Suprapubic skin (tissue), 4 donors: Measurements from ENCODE around the gene KCNG2. TPM values are rescaled to one million over a fixed set of nuclear protein-coding genes. Genes with fewer than 3 reads are reported as not detected.
A peak's percentile ranks its signal among the peaks of the same experiment; 100 is the strongest.

Source experiments
- DNase-seq, 2 donors: peaks; one replicate each; pipeline ENCODE4 v3.0.0-alpha.2; 2019; ENCODE audit warnings: low spot score in 2 of 2
- H3K27ac ChIP-seq: fragments of 200-600 bp; sonication (generic); one replicate; pipeline ENCODE4 v1.5.1; 2019
- H3K27me3 ChIP-seq: fragments of 200-600 bp; sonication (generic); one replicate; pipeline ENCODE4 v1.5.1; 2019
- H3K36me3 ChIP-seq: fragments of 200-600 bp; sonication (generic); one replicate; pipeline ENCODE4 v1.5.1; 2019
- H3K4me1 ChIP-seq: fragments of 200-600 bp; sonication (generic); one replicate; pipeline ENCODE4 v1.5.1; 2019
- H3K4me3 ChIP-seq: fragments of 200-600 bp; sonication (generic); one replicate; pipeline ENCODE4 v1.5.1; 2019; ENCODE audit warnings: mild to moderate bottlenecking
- H3K9me3 ChIP-seq: fragments of 200-600 bp; sonication (generic); one replicate; pipeline ENCODE4 v1.5.1; 2019
- EP300 ChIP-seq: sonication (generic); formaldehyde crosslinking; IDR thresholded peaks from one replicate; pipeline ENCODE4 v1.6.1; 2017; ENCODE audit warnings: antibody characterized with exemption
- POLR2A ChIP-seq, 2 donors: fragments of 450-650 bp; IDR thresholded peaks; one replicate each; pipeline ENCODE4 v1.6.1; 2017; ENCODE audit warnings: antibody characterized with exemption in 2 of 2, mild to moderate bottlenecking in 2 of 2, moderate library complexity in 2 of 2
- POLR2AphosphoS5 ChIP-seq, 3 donors: sonication (generic); formaldehyde crosslinking; IDR thresholded peaks; one replicate each; pipeline ENCODE4 v1.6.1; 2017; ENCODE audit warnings: antibody characterized with exemption in 3 of 3
- WGBS: methylation state at CpG from one replicate; pipeline ENCODE4 v1.1.5; 2018; 5-methylcytosine and 5-hydroxymethylcytosine counted together
- total RNA-seq, 4 donors: library from RNA; depleted of rRNA; stranded (reverse); fragments of >200 nt; gene quantifications; one replicate each; pipeline ENCODE4 v1.1.0, GENCODE V29; 2016
- TF ChIP-seq, protein P1 (sequence below), 2 donors: fragments of 200-600 bp in 1 of 2; fragments of 450-650 bp in 1 of 2; sonication (generic) in 1 of 2; IDR thresholded peaks; one replicate each; pipeline ENCODE4 v1.5.1; 2016 to 2019; ENCODE audit warnings: antibody characterized with exemption in 2 of 2, mild to moderate bottlenecking in 1 of 2, moderate library complexity in 1 of 2

KCNG2 gene
- total RNA-seq, 4 donors from 2014 or later, result not detected

GRCh38 chr18:79902075-79902474, 104.3 kb downstream of the KCNG2 start:
- Histone ChIP-seq H3K4me1 (peaks cover 13% of the 10 kb centered on the region), H3K4me3 (no peak overlapping the region), H3K27me3 (no peaks in the 10 kb centered on the region), H3K27ac (no peak overlapping the region), H3K9me3 (peaks cover 23% of the 10 kb centered on the region), H3K36me3 (peaks cover 35% of the 10 kb centered on the region)
- 90% methylated on average over 3 of the region's 8 CpGs for WGBS
- peak in 1 of 2 donors; percentile 36 for DNase-seq
- no peak for TF ChIP-seq POLR2AphosphoS5 (IDR thresholded peaks at IDR 0.05)
- TF ChIP-seq, protein P1, sequence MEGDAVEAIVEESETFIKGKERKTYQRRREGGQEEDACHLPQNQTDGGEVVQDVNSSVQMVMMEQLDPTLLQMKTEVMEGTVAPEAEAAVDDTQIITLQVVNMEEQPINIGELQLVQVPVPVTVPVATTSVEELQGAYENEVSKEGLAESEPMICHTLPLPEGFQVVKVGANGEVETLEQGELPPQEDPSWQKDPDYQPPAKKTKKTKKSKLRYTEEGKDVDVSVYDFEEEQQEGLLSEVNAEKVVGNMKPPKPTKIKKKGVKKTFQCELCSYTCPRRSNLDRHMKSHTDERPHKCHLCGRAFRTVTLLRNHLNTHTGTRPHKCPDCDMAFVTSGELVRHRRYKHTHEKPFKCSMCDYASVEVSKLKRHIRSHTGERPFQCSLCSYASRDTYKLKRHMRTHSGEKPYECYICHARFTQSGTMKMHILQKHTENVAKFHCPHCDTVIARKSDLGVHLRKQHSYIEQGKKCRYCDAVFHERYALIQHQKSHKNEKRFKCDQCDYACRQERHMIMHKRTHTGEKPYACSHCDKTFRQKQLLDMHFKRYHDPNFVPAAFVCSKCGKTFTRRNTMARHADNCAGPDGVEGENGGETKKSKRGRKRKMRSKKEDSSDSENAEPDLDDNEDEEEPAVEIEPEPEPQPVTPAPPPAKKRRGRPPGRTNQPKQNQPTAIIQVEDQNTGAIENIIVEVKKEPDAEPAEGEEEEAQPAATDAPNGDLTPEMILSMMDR (IDR thresholded peaks at IDR 0.05), result no peak
- TF ChIP-seq POLR2A (IDR thresholded peaks at IDR 0.05), result no peak
- no peak for TF ChIP-seq EP300

GRCh38 chr18:79902640-79903039, 104.9 kb downstream of the KCNG2 start:
- Histone ChIP-seq H3K4me3 (no peak overlapping the region), H3K27ac (no peak overlapping the region), H3K4me1 (peaks cover 13% of the 10 kb centered on the region), H3K27me3 (no peaks in the 10 kb centered on the region), H3K36me3 (peaks cover 38% of the 10 kb centered on the region), H3K9me3 (peaks cover 18% of the 10 kb centered on the region)
- 93% methylated on average over 19 of the region's 20 CpGs for WGBS
- DNase-seq, result peak; percentile 55 to 71
- no peak for TF ChIP-seq POLR2AphosphoS5 (IDR thresholded peaks at IDR 0.05)
- no peak for TF ChIP-seq EP300
- TF ChIP-seq, protein P1 (IDR thresholded peaks at IDR 0.05), result no peak
- no peak for TF ChIP-seq POLR2A (IDR thresholded peaks at IDR 0.05)

DNA sequence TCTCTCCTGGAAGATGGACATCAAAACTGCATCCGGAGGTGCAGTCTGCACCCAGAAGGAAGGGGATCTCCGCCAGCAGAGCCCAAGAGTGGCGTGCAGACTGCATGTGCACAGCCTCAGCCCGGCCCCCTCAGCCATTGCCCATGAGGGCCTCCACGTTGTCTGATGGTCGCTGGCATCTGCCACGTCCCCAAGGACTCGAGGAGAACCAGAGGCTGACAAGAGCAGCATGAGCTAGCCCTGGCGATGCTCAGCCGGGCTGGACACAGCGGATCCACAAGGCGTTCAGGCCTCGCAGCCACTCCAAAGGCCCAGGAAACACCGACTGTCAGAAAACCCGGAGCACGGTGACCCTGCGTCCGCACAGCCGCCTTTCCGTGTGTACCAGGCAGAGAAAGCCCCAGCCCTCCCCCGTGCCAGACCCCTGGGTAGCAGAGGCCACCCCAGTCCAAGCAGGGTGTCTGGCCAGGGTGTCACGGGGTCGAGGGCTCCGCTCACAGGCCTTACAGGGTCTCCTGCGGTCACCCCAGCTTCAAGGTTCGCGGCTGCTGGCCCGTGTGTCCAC, 105.4 kb downstream of the KCNG2 start:
- H3K4me3 ChIP-seq, result no peak overlapping the region
- peaks cover 14% of the 10 kb centered on the region for H3K9me3 ChIP-seq
- TF ChIP-seq, protein P1 (IDR thresholded peaks at IDR 0.05), result no peak
- no peak for TF ChIP-seq EP300
- no peak for TF ChIP-seq POLR2AphosphoS5 (IDR thresholded peaks at IDR 0.05)
- no peak for TF ChIP-seq POLR2A (IDR thresholded peaks at IDR 0.05)
- H3K36me3 ChIP-seq, result peaks cover 40% of the 10 kb centered on the region
- H3K4me1 ChIP-seq, result peaks cover 13% of the 10 kb centered on the region
- peak; percentile 53 to 77 for DNase-seq
- no peaks in the 10 kb centered on the region for H3K27me3 ChIP-seq
- WGBS, result 96% methylated on average over 17 of the region's 28 CpGs
- H3K27ac ChIP-seq, result no peak overlapping the region

DNA sequence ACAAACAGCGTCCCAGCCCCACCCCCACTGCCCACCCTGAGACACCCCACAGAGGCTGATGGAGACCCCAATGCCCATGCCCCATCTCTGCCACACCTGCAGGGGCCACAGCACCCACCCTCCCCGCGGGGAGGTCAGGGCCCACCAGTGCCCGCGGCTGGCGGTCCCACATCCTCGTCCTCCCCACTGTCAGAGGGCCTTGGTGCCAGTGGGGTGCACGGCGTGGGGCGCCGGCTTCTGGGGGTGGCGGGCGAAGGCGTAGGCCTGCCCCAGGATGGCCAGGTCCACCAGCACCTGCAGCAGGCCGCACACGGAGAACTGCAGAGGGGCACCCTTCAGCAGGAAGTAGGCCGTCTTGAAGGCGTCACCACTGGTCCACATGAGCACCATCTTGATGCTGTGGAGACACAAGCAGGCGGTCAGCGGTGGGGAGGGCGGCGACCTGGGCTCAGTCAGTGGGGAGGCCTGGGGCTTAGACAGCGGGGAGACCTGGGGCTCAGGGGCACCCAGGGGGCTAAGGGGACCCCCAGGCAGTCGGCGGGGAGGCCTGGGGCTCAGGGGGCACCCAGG, 106.1 kb downstream of the KCNG2 start:
- peaks cover 40% of the 10 kb centered on the region for H3K36me3 ChIP-seq
- H3K27me3 ChIP-seq, result no peaks in the 10 kb centered on the region
- 86% methylated on average over 1 of the region's 25 CpGs for WGBS
- no peak overlapping the region for H3K27ac ChIP-seq
- no peak overlapping the region for H3K4me3 ChIP-seq
- TF ChIP-seq POLR2AphosphoS5 (IDR thresholded peaks at IDR 0.05) (no peak), EP300 (no peak), POLR2A (IDR thresholded peaks at IDR 0.05) (no peak)
- TF ChIP-seq, protein P1 (IDR thresholded peaks at IDR 0.05), result no peak
- peaks cover 8% of the 10 kb centered on the region for H3K9me3 ChIP-seq
- DNase-seq, result peak; percentile 59 to 76
- peaks cover 13% of the 10 kb centered on the region for H3K4me1 ChIP-seq

GRCh38 chr18:79904357-79905147, 106.8 kb downstream of the KCNG2 start:
- no peak overlapping the region for H3K4me3 ChIP-seq
- WGBS, result 40% methylated on average over 2 of the region's 27 CpGs
- peaks cover 40% of the 10 kb centered on the region for H3K36me3 ChIP-seq
- TF ChIP-seq, protein P1 (IDR thresholded peaks at IDR 0.05), result no peak
- TF ChIP-seq EP300 (no peak), POLR2A (IDR thresholded peaks at IDR 0.05) (no peak), POLR2AphosphoS5 (IDR thresholded peaks at IDR 0.05) (no peak)
- H3K27me3 ChIP-seq, result no peaks in the 10 kb centered on the region
- peak overlapping the region; percentile 29 for H3K27ac ChIP-seq
- DNase-seq, result peak; percentile 58 to 70
- H3K4me1 ChIP-seq, result peaks cover 13% of the 10 kb centered on the region
- H3K9me3 ChIP-seq, result peaks cover 4% of the 10 kb centered on the region
